H9 (cell line): ENCODE results near the gene GNL1. TPM values are rescaled to one million over a fixed set of nuclear protein-coding genes. Genes with fewer than 3 reads are reported as not detected.

Experiments used
- DNase-seq: peaks from one replicate; pipeline ENCODE4 v3.0.0-alpha.2; 2017
- H2AFZ ChIP-seq: one replicate; pipeline ENCODE4 v1.6.1; 2013; ENCODE audit warnings: mild to moderate bottlenecking, low read length, control low read depth, moderate library complexity
- H2AK5ac ChIP-seq: 2 replicates; pipeline ENCODE4 v1.6.1; 2013; ENCODE audit warnings: low read length, control low read depth, mixed read lengths; ENCODE audit not compliant: insufficient read length
- H2BK120ac ChIP-seq: one replicate; pipeline ENCODE4 v1.6.1; 2013; ENCODE audit warnings: low read depth, mild to moderate bottlenecking, low read length, control low read depth, inconsistent platforms; ENCODE audit not compliant: poor library complexity, severe bottlenecking
- H2BK12ac ChIP-seq: 2 replicates; pipeline ENCODE4 v1.6.1; 2013; ENCODE audit warnings: low read length, control low read depth, mixed read lengths, low read depth; ENCODE audit not compliant: insufficient read length
- H2BK15ac ChIP-seq: 2 replicates; pipeline ENCODE4 v1.6.1; 2013; ENCODE audit warnings: low read depth, low read length, control low read depth
- H2BK20ac ChIP-seq: one replicate; pipeline ENCODE4 v1.6.1; 2013; ENCODE audit warnings: low read depth, mild to moderate bottlenecking, low read length, control low read depth, inconsistent platforms; ENCODE audit not compliant: poor library complexity, severe bottlenecking
- H2BK5ac ChIP-seq: 2 replicates; pipeline ENCODE4 v1.6.1; 2013; ENCODE audit warnings: low read length, control low read depth, mixed read lengths; ENCODE audit not compliant: insufficient read length
- H3K14ac ChIP-seq: 2 replicates; pipeline ENCODE4 v1.6.1; 2013; ENCODE audit warnings: low read length, control low read depth; ENCODE audit not compliant: insufficient read depth
- H3K18ac ChIP-seq: 2 replicates; pipeline ENCODE4 v1.6.1; 2013; ENCODE audit warnings: low read depth, mild to moderate bottlenecking, mixed read lengths, low read length, control low read depth; ENCODE audit not compliant: insufficient read length
- H3K23ac ChIP-seq: 2 replicates; pipeline ENCODE4 v1.6.1; 2013; ENCODE audit warnings: low read length, control low read depth, mixed read lengths, low read depth; ENCODE audit not compliant: insufficient read length
- H3K23me2 ChIP-seq: 2 replicates; pipeline ENCODE4 v1.6.1; 2013; ENCODE audit warnings: low read depth, mild to moderate bottlenecking, mixed read lengths, low read length, control low read depth; ENCODE audit not compliant: insufficient read length, poor library complexity, severe bottlenecking
- H3K27ac ChIP-seq: 2 replicates; pipeline ENCODE4 v1.5.1; 2013; ENCODE audit warnings: low read length, control low read depth, mixed read lengths, low read depth; ENCODE audit not compliant: insufficient read length
- H3K27me3 ChIP-seq: 2 replicates; pipeline ENCODE4 v1.6.1; 2013; ENCODE audit warnings: low read length, control low read depth, inconsistent platforms; ENCODE audit not compliant: insufficient read depth
- H3K4ac ChIP-seq: 2 replicates; pipeline ENCODE4 v1.6.1; 2013; ENCODE audit warnings: low read depth, mild to moderate bottlenecking, control low read depth, inconsistent platforms, low read length, moderate library complexity
- H3K4me1 ChIP-seq: 2 replicates; pipeline ENCODE4 v1.6.1; 2013; ENCODE audit warnings: low read length, control low read depth, inconsistent platforms; ENCODE audit not compliant: insufficient read depth
- H3K4me2 ChIP-seq: 2 replicates; pipeline ENCODE4 v1.6.1; 2013; ENCODE audit warnings: low read length, control low read depth, mixed read lengths; ENCODE audit not compliant: insufficient read length, insufficient read depth
- H3K56ac ChIP-seq: 2 replicates; pipeline ENCODE4 v1.6.1; 2013; ENCODE audit warnings: low read depth, mild to moderate bottlenecking, mixed read lengths, low read length, control low read depth; ENCODE audit not compliant: insufficient read length
- H3K79me1 ChIP-seq: 2 replicates; pipeline ENCODE4 v1.6.1; 2013; ENCODE audit warnings: low read depth, mild to moderate bottlenecking, moderate library complexity, low read length, control low read depth, inconsistent platforms; ENCODE audit not compliant: insufficient read depth, poor library complexity, severe bottlenecking
- H3K79me2 ChIP-seq: 2 replicates; pipeline ENCODE4 v1.6.1; 2013; ENCODE audit warnings: low read length, control low read depth, inconsistent platforms; ENCODE audit not compliant: insufficient read depth
- H3K9ac ChIP-seq: 2 replicates; pipeline ENCODE4 v1.6.1; 2013; ENCODE audit warnings: low read length, control low read depth, mixed read lengths; ENCODE audit not compliant: insufficient read length; ENCODE audit errors: extremely low read depth
- H3K9me3 ChIP-seq: one replicate; pipeline ENCODE4 v1.6.1; 2013; ENCODE audit warnings: low read depth, low read length, inconsistent platforms; ENCODE audit not compliant: control insufficient read depth
- H3T11ph ChIP-seq: one replicate; pipeline ENCODE4 v1.6.1; 2013; ENCODE audit warnings: mild to moderate bottlenecking, low read length, control low read depth, inconsistent platforms
- H4K20me1 ChIP-seq: one replicate; pipeline ENCODE4 v1.6.1; 2013; ENCODE audit not compliant: control insufficient read depth, insufficient read length, insufficient read depth
- H4K5ac ChIP-seq: 2 replicates; pipeline ENCODE4 v1.6.1; 2013; ENCODE audit warnings: low read depth, mild to moderate bottlenecking, mixed read lengths, low read length, control low read depth; ENCODE audit not compliant: insufficient read length
- H4K8ac ChIP-seq: replicated peaks from 2 replicates; pipeline ENCODE4 v1.6.1; 2013; ENCODE audit warnings: low read length, control low read depth, mixed read lengths, low read depth; ENCODE audit not compliant: insufficient read length
- H4K91ac ChIP-seq: 2 replicates; pipeline ENCODE4 v1.6.1; 2013; ENCODE audit warnings: low read depth, mild to moderate bottlenecking, moderate library complexity, mixed read lengths, low read length, control low read depth; ENCODE audit not compliant: insufficient read length
- H3K27ac Mint-ChIP-seq, 3 experiments: 2 replicates in 2 of 3; 3 replicates in 1 of 3; pipeline ENCODE4 v1.8.0; 2020 to 2021; ENCODE audit warnings: mixed read lengths in 3 of 3, mild to moderate bottlenecking in 1 of 3, moderate library complexity in 1 of 3
- H3K27me3 Mint-ChIP-seq: 2 replicates; pipeline ENCODE4 v1.8.0; 2021; ENCODE audit warnings: low read depth, mild to moderate bottlenecking, moderate library complexity, mixed read lengths
- H3K36me3 Mint-ChIP-seq, 3 experiments: 2 replicates in 2 of 3; 3 replicates in 1 of 3; pipeline ENCODE4 v1.8.0; 2020 to 2021; ENCODE audit warnings: low read depth in 3 of 3, mixed read lengths in 3 of 3; ENCODE audit not compliant: insufficient read depth in 1 of 3
- H3K4me1 Mint-ChIP-seq, 2 experiments: 2 replicates each; pipeline ENCODE4 v1.8.0; 2020; ENCODE audit warnings: mixed read lengths in 2 of 2
- H3K4me3 Mint-ChIP-seq, 2 experiments: 2 replicates in 1 of 2; 3 replicates in 1 of 2; pipeline ENCODE4 v1.8.0; 2020 to 2021; ENCODE audit warnings: mild to moderate bottlenecking in 2 of 2, mixed read lengths in 2 of 2, moderate library complexity in 1 of 2
- H3K9me3 Mint-ChIP-seq, 2 experiments: 2 replicates in 1 of 2; 3 replicates in 1 of 2; pipeline ENCODE4 v1.8.0; 2020; ENCODE audit warnings: mild to moderate bottlenecking in 2 of 2, mixed read lengths in 2 of 2, moderate library complexity in 1 of 2
- WGBS: extraction: QIAGEN DNeasy Blood & Tissue Kit; methylation state at CpG from one replicate; pipeline ENCODE4 v1.1.7; 2013; ENCODE audit warnings: missing lambda C conversion rate, low lambda C conversion rate, mixed read lengths; ENCODE audit not compliant: insufficient read length; ENCODE audit errors: extremely low coverage; 5-methylcytosine and 5-hydroxymethylcytosine counted together
- total RNA-seq: library from RNA; stranded (reverse); gene quantifications from 2 replicates; pipeline ENCODE4 v1.2.1, GENCODE V29; 2021
- TF ChIP-seq, protein P1 (sequence below): fragments of 200-600 bp; sonication (generic); conservative IDR thresholded peaks from 3 replicates; pipeline ENCODE4 v1.8.0; 2021; ENCODE audit warnings: antibody characterized with exemption, mild to moderate bottlenecking

GNL1 gene
- total RNA-seq, 1 experiment from 2014 or later = 83.5 TPM

GRCh38 chr6:30560930-30561329, 4.6 kb upstream of the GNL1 start:
- Histone ChIP-seq H3K79me2 (peaks cover 5% of the 10 kb centered on the region; the same call in 1 of the 2 replicates), H3K23me2 (peaks cover 7% of the 10 kb centered on the region), H2AFZ (no peak overlapping the region), H3K9ac (no peak overlapping the region), H4K20me1 (no peaks in the 10 kb centered on the region), H3K18ac (no peak overlapping the region), H3T11ph (no peak overlapping the region), H3K23ac (no peak overlapping the region), H2BK15ac (no peak overlapping the region), H4K91ac (no peak overlapping the region), H2BK12ac (no peak overlapping the region), H3K56ac (no peak overlapping the region), H3K79me1 (no peaks in the 10 kb centered on the region), H2BK20ac (no peak overlapping the region), H3K4me1 (no peaks in the 10 kb centered on the region), H4K5ac (no peak overlapping the region), H3K9me3 (no peaks in the 10 kb centered on the region), H3K4me2 (no peak overlapping the region), H2BK5ac (no peak overlapping the region), H3K4ac (no peak overlapping the region), H3K14ac (no peak overlapping the region), H3K27ac (no peak overlapping the region), H2BK120ac (no peak overlapping the region), H2AK5ac (no peak overlapping the region), H4K8ac (no peak overlapping the region), H3K27me3 (no peaks in the 10 kb centered on the region)
- Mint-ChIP-seq H3K4me1 (peaks cover 6 to 8% of the 10 kb centered on the region in 2 experiments), H3K4me3 (no peak overlapping the region), H3K27ac (no peak overlapping the region), H3K36me3 (peaks cover 18 to 51% (median 38%) of the 10 kb centered on the region in 3 experiments), H3K9me3 (no peaks in the 10 kb centered on the region; a peak in 1 of 5 replicates), H3K27me3 (no peaks in the 10 kb centered on the region; the same call in 1 of the 2 replicates)
- DNase-seq = no peak
- TF ChIP-seq, protein P1, sequence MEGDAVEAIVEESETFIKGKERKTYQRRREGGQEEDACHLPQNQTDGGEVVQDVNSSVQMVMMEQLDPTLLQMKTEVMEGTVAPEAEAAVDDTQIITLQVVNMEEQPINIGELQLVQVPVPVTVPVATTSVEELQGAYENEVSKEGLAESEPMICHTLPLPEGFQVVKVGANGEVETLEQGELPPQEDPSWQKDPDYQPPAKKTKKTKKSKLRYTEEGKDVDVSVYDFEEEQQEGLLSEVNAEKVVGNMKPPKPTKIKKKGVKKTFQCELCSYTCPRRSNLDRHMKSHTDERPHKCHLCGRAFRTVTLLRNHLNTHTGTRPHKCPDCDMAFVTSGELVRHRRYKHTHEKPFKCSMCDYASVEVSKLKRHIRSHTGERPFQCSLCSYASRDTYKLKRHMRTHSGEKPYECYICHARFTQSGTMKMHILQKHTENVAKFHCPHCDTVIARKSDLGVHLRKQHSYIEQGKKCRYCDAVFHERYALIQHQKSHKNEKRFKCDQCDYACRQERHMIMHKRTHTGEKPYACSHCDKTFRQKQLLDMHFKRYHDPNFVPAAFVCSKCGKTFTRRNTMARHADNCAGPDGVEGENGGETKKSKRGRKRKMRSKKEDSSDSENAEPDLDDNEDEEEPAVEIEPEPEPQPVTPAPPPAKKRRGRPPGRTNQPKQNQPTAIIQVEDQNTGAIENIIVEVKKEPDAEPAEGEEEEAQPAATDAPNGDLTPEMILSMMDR = no peak
- WGBS = no CpG with 5 or more reads among the region's 3 CpGs
